Stimulated activated CD4-positive, alpha-beta T cell treated with anti-CD3 and anti-CD28 coated beads, Interleukin-1b, Interleukin-23, amount 100 ng/mL, for 1 hour (primary cell): ENCODE results near the gene INSM1.

Experiments
- DNase-seq, 2 donors: peaks; one replicate each; pipeline ENCODE4 v3.0.0-alpha.2; 2020; ENCODE audit warnings: low read depth in 2 of 2

INSM1 gene

GRCh38 chr20:20362774-20363433, 5.0 kb upstream of the INSM1 start:
- DNase-seq: no peak

GRCh38 chr20:20363434-20363798, 4.5 kb upstream of the INSM1 start:
- DNase-seq: no peak

GRCh38 chr20:20363799-20364592, 3.9 kb upstream of the INSM1 start:
- DNase-seq: no peak

- no peak for DNase-seq
These were observed 3.1 kb upstream of the INSM1 start for GRCh38 chr20:20364593-20365479.

GRCh38 chr20:20365480-20366161, 2.3 kb upstream of the INSM1 start:
- no peak for DNase-seq

GRCh38 chr20:20366551-20366875, 1.4 kb upstream of the INSM1 start:
- no peak for DNase-seq

- DNase-seq: no peak
These were observed 879 bp upstream of the INSM1 start for GRCh38 chr20:20366876-20367574.

GRCh38 chr20:20368418-20369249, 730 bp downstream of the INSM1 start:
- no peak for DNase-seq

GRCh38 chr20:20369250-20370093, 1.6 kb downstream of the INSM1 start:
- no peak for DNase-seq

- DNase-seq: no peak
These were observed 2.2 kb downstream of the INSM1 start for GRCh38 chr20:20370094-20370575.

- DNase-seq: no peak
These were observed 3.2 kb downstream of the INSM1 start for GRCh38 chr20:20371083-20371482.

- DNase-seq: no peak
These were observed 3.8 kb downstream of the INSM1 start for GRCh38 chr20:20371681-20372080.

GRCh38 chr20:20373091-20373571, 5.2 kb downstream of the INSM1 start:
- DNase-seq: no peak

GRCh38 chr20:20375862-20376261, 8.0 kb downstream of the INSM1 start:
- DNase-seq: no peak

GRCh38 chr20:20386192-20386591, 18.3 kb downstream of the INSM1 start:
- DNase-seq: no peak

GRCh38 chr20:20390393-20390792, 22.5 kb downstream of the INSM1 start:
- DNase-seq: no peak

- DNase-seq: no peak
These were observed 23.2 kb downstream of the INSM1 start for GRCh38 chr20:20391115-20391514.

- no peak for DNase-seq
These were observed 23.9 kb downstream of the INSM1 start for GRCh38 chr20:20391766-20392165.
